ENCODE data around the gene ZCWPW1.

DNA sequence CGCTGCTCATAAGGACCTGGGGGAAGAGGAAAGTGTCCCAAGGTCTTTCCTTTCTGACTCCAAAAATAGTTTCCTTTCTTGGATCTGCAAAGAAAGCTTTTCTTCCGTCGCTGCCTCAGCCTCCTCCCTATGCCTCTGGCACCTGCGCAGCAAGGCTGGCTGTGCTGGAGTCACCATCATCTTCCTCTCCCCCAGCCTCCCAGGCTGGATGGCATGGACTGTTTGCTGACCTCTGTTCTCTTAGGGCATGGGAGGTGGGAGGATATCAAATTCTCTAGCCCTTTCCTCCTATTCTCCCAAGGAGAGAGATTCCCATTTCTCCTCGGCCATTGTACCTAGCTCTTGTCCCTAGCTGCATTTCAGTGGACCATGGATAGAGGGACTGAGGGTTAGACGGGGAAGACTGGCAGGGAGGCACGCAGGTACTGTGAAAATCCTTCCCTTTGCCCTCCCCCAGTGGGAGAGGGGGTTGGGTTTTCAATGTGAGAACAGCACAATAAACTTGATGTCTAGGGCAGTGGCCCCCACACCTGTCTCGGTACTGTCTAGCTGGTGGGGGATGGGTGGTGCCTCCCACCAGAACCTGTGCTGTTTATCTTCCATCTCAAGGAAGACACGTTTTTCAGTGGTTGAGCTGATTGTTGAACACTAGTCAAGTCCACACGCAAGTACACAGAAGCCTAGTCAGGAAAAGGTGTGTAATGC is 5.2 kb upstream of the ZCWPW1 start:
- TF ChIP-seq, protein P1, sequence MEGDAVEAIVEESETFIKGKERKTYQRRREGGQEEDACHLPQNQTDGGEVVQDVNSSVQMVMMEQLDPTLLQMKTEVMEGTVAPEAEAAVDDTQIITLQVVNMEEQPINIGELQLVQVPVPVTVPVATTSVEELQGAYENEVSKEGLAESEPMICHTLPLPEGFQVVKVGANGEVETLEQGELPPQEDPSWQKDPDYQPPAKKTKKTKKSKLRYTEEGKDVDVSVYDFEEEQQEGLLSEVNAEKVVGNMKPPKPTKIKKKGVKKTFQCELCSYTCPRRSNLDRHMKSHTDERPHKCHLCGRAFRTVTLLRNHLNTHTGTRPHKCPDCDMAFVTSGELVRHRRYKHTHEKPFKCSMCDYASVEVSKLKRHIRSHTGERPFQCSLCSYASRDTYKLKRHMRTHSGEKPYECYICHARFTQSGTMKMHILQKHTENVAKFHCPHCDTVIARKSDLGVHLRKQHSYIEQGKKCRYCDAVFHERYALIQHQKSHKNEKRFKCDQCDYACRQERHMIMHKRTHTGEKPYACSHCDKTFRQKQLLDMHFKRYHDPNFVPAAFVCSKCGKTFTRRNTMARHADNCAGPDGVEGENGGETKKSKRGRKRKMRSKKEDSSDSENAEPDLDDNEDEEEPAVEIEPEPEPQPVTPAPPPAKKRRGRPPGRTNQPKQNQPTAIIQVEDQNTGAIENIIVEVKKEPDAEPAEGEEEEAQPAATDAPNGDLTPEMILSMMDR (IDR thresholded peaks at IDR 0.05) = no peak
- TF ChIP-seq POLR2A (IDR thresholded peaks at IDR 0.05) = no peak

All from testis (tissue), 2 donors.